HuH-7.5 (cell line): Measurements from ENCODE around the gene MDN1.

ENCODE experiments used
- DNase-seq: peaks from one replicate; pipeline ENCODE4 v3.0.0; 2011; ENCODE audit warnings: low spot score

The MDN1 gene

GRCh38 chr6:89597372-89597771 is 222.2 kb downstream of the MDN1 start:
- no peak for DNase-seq

- DNase-seq, result no peak
Observed at GRCh38 chr6:89596484-89596883, 223.1 kb downstream of the MDN1 start.

- DNase-seq, result no peak
Observed at GRCh38 chr6:89596056-89596455, 223.5 kb downstream of the MDN1 start.
